Measurements from ENCODE around the gene ZNF426.

Gene ZNF426

GRCh38 chr19:9498183-9498902 lies 40.1 kb downstream of the ZNF426 start, which contains the start of gene ZNF560:
ZNF560 (minus strand) TSS chr19:9498616; CDS start chr19:9475313, 23,303 bp downstream.
- FAIRE-seq (no peak), DNase-seq (ENCODE audit: insufficient read length, low spot score) (no peak)

- FAIRE-seq: no peak
- DNase-seq (ENCODE audit: insufficient read length, low spot score): no peak
These were observed 44.3 kb downstream of the ZNF426 start for GRCh38 chr19:9494096-9494495.

GRCh38 chr19:9487016-9487415 lies 51.4 kb downstream of the ZNF426 start:
- FAIRE-seq: no peak
- DNase-seq (ENCODE audit: insufficient read length, low spot score): no peak

GRCh38 chr19:9485140-9485539 lies 53.3 kb downstream of the ZNF426 start:
- DNase-seq (ENCODE audit: insufficient read length, low spot score): no peak
- FAIRE-seq: no peak

GRCh38 chr19:9474975-9475374 lies 63.5 kb downstream of the ZNF426 start:
- no peak for DNase-seq (ENCODE audit: insufficient read length, low spot score)
- FAIRE-seq: no peak
